ENCODE data around the gene CKAP2L.

The CKAP2L gene

DNA sequence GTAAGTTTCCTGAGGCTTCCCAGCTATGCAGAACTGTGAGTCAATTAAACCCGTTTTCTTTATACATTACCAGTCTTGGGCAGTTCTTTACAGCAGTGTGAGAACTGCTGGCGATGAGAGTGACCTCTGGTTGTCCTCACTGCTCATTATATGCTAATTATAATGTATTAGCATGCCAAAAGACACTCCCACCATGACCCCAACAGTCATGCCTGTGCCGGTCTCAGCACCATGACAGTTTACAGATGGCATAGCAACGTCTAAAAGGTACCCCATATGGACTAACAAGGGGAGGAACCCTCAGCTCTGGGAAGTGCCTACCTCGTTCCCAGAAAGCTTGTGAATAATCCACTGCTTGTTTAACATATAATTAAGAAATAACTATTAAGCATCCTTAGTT is 28.0 kb upstream of the CKAP2L start:
- DNase-seq = no peak

DNA sequence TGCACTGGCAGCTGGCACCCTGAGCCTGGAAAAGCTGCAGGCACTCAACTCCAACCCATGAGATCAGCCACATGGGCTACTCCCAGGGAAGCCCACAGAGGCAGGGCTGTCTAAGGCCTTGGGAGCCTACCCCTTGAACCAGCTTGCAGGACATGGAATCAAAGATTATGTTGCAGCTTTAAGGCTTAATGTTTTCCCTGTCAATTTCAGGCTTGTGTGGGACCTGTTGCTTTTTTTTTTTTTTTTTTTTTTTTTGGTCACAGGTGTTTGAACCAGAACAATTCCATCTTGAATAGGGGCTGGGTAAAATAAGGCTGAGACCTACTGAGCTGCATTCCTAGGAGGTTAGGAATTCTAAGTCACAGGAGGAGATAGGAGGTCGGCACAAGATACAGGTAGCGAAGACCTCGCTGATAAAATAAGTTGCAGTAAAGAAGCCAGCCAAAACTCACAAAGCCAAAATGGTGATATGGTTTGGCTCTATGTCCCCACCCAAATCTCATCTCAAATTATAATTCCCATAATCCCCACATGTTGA is 27.4 kb upstream of the CKAP2L start:
- DNase-seq = no peak

DNA sequence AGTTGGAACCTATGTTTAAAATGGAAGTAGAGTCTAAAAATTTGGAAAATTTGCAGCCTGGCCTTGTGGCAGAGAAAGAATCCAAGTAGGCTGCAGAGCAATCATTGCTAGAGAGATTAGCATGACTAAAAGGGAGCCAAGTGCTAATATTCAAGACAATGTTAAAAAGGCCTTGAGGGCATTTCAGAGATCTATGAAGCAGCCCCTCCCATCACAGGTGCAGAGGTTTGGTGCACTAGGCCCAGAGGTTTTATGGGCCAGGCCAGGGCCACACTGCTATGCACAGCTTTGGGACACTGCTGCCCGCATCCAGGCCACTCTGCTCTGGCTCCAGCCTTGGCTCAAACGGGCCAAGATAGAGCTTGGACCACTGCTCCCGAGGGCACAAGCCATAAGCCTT is 26.6 kb upstream of the CKAP2L start:
- DNase-seq = no peak

DNA sequence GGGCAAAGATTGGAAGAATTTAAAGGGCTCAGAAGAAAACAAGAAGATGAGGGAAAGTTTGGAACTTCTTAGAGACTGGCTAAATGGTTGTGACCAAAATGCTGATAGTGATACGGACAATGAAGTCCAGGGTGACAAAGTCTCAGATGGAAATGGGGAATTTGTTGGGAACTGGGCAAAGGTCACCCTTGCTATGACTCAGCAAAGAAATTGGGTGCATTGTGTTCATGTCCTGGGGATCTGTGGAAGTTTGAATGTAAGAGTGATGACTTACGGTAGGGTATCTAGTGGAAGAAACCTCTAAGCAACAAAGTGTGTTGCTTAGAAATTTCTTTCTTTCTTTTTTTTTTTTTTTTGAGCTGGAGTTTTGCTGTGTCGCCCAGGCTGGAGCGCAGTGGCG is 25.9 kb upstream of the CKAP2L start:
- DNase-seq = no peak

DNA sequence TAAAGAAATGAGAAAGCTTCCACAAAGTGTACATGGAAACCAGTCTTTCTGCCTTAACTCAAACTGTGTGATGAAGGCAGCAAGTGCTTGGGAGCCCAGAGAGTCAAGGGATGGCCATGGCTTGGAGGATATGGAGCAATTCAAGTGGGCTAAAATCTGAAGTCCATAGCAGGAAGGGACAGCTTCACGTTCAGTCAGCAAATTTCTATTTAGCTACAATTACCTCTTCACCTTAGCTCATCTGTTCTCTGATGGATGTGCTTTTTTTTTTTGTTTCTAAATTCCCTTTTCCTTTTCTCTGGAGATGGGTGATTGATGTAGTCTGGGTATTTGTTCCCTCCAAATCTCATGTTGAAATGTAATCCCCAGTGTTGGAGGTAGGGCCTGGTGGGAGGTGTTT is 24.8 kb upstream of the CKAP2L start:
- DNase-seq = no peak

DNA sequence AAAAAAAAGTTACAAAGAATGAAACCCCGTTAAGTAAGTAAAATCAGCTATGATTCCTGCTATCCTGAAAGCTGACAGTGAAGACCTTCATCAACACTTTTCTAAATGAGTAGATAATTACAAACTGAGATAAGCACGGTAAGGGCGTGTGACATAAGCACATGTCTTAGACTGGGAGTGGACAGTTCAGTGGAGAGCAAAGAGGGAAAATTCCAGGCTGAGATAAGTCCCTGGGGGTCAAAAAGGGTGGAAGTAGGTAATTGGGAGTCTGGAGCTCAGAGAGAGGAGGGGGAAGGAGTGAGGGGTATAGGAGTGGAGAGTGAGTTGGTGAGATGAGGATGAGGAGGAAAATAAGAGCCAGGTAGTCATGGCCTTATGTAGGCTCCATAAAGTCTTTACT is 24.2 kb upstream of the CKAP2L start:
- DNase-seq = no peak

DNA sequence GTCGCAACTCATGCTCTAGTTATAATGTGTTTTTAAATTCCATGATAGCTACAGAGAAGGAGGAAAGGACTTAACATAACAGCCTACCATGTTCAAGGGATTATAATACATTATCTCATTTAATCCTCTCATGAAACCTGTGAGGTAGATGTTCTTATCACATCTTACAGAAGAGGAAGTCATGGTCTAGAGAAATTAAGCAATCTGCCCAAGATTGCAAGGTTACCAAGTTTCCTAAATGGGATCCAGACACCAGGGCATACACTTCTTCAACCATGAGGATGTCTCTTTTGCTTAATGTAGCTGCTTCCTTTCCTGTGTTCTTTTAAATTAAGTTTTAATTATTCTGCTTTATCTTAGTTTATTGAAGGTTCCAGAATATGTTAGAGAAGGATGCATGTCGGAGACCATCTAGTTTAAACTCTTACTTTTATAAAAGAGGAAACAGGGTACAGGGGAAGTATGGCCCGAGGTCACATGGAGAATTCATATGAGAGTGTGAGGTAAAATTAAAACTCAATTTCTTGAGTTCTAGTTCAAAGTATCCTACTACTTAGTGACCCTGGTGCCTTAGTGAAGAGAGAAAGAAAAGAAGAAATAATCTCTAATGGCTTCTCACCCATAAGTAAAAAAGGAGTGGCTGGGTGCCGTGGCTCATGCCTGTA is 23.5 kb upstream of the CKAP2L start:
- DNase-seq = peak; percentile 78 to 86

DNA sequence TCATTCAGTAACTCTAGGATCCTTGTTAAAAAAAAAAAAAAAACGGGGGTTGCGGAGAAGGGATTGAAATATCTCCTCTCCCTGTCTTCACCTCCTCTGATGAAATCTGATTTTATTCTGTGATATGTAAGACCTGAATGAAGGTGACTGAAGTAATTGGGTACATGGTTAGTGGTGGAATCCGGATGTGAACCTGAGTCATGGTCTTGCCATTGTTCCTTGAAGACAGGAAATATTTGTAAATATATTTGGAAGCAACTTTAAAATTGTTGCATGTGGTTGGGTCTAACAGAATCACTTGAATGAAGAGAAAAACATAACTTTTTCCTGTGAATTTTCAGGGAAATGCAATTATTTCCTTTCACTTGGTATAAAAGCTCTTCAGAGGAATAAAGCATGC is 22.9 kb upstream of the CKAP2L start:
- DNase-seq = no peak

DNA sequence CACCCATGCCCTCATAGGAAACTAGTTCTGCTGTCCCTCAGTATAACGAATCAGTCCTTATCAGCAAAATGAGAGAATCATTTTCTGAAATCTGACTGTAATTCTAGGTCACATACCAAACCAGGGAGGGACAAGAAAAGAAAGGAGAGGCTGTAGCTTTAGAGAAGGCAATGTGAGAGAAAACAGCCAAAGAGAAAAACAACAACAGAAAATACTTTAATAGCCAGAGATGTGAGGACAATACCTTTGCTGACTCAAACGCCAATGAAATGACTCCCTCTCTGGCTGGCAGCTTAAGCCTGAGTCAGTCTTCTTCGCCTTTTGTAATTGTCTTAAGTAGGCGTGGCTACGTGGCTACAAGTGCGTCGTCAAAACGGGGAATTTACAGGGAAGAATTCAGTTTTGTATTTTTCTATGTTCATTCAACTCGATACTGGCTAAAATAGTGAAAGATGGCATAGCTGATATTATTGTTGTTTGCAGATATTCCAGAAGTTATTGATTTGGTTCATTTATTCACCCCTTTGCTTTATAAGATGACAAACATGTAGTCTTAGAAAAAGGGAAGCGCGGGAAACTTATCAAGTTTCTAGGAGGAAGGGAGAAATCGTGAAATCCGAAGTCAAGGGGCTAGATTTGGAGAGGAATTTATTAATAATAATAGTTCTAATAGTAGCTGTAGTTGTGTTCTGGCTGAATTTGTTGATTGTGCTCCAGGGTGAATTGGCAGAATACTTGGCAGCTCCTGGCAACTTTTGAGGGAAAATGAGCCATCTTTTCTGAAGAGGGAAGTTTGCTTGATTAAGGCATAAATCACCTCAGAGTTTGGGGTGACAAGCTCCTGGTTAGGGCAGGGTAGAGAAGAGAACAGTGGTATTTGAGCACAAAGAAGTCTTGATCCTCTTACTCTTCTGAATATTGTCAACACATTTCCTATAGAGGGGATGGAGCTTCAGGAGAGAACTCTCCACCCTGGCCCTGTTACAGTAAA is 20.1 kb upstream of the CKAP2L start, which contains the start of gene IL1A:
Gene IL1A (minus strand): TSS at position 295 of the 991 bp plus-strand sequence. CDS start 723 bp downstream, outside the sequence.
- peak; percentile 66 to 78 for DNase-seq

DNA sequence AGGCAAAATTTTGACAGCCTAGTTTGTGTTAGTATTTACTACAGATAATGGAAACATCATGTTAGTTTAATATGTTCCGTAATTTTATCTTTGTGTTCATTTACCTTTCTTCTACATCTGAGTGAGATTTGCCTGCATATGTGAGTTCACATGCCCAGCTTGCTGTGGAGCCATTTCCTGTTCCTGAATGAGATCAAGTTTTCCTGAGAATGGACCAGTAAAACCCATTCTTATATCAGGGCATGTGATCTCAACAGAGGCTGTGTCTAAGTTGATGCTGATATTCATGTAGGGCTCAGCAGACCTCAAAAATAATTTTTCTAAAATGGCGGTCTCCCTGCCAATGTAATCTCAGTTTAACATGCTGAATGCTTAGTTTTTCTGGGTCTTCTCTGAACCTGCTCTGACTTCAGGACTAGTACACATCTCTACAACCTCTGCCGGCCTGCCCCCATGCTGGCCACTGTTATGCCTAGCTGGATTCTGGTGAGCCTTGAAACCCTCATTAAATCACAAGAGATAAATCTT is 18.8 kb upstream of the CKAP2L start:
- no peak for DNase-seq

DNA sequence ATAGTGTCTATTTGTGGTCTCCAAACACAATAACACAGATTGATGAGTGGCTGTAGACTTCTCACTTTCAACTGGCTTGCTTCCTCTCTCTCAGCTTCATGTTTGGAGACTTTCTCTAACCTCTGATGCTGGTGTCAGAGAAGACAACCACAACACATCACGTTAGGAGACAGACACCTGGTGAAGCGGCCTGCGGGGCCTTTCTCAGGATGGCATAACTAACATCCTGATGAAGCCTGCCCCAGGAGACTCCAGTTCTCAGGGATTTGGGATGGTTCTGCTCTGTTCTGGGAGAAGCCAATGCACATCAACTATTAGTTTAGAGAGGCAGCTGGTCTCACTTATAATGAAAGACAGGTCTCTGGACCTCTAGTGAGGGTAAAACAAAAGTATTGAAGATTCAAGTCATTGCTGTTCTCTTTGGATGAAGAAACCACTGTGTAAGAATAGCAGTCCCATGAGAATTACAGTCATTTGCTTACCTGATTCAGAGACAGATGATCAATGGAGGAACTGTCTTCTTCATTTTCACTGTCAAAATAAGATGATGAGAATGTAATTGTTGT is 17.9 kb upstream of the CKAP2L start:
- no peak for DNase-seq

DNA sequence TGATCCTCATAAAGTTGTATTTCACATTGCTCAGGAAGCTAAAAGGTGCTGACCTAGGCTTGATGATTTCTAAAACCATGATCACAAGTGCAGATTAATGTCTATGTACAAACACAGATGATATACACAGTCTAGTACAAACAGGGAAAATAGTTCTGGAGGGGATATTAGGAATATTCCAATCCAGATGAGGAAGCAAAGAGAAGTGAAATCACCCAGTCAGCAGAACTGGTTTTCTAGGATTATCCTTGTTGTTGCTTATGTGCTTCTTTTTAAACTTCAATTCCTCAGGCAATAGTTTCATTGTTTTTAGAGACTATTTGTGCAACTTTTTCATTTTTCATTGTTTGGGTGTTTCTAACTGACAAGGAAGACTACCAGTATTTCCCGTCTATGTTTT is 15.2 kb upstream of the CKAP2L start:
- DNase-seq = no peak

DNA sequence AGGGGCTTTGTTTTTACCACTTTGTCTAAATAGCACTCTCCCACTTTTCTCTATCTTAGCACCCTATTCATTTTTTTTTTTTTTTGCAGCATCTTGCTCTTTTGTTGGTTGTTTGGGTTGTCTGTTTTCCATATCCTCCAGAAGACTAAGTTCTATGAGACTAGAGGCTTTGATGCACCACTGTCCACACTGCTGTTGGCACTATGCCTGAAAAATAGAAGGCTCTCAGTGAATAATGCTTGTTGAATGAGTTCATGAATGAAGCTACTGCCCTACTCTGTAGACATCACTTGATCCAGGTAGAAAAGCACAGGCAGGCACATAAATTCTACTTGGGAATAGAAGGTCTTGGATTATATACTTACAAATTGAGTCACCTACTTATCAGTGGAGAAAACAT is 12.6 kb upstream of the CKAP2L start:
- no peak for DNase-seq

DNA sequence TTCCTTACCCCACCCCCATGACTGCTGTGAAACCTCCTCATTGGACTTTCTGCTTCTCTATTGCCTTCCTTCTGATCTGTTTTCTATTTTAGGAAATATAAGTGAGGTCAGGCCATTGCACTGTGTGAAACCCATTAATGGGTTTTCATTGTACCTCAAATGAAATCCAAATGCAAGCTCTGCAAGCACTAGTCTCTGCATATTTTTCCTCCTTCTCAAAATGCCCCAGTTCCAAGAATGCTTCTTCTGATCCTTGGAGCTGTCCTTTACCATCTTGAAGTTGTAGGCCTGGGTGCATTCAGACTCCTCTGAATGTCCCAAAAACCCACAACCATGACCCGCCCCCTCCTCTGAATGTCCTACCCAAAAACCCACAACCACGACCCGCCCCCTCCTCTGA is 11.7 kb upstream of the CKAP2L start:
- DNase-seq = no peak

DNA sequence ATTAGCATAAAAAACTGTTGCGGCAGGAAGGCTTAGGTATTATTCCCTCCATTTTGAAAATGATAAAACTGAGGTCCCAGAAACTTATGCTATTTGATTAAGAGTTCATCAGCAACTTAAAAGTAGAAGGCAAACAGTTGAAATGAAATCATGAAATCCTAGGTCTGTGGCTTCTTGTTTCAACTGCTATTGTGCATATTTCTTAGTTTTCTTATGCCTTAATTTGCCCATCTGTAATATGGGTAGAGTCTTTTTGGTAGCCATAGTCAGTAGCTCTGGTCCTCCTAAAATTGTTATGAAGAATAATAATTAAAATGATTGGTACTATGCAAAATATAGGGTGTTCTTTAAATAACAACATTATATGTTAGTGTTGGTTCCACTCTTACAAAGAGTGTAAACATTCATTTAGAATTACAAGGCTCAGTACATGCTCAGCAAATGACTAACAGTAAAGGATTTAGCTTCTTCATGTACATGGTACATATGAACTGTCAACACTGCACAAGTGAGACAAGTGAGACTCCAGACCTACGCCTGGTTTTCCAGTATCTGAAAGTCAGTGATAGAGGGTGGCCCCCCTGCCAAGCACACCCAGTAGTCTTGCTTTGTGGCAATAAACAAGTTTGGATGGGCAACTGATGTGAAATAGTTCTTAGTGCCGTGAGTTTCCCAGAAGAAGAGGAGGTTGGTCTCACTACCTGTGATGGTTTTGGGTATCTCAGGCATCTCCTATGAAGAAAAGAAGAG is 10.3 kb upstream of the CKAP2L start:
- DNase-seq = no peak

DNA sequence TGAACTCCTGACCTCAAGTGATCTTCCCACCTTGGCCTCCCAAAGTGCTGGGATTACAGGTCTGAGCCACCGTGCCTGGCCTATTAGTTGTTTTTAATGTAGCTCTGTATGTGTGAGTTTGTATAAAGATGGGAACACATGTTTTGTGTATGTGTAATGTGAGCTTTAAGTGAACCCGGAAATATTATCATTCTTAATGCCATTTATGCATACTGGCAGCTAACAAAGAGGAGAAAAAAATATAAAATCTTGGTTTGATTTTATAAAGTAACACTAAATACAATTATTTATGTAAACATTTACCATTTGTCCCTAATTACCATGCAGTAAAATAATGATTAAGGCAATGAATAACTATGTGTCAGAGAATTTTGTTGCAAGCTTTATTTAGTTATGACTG is 9.1 kb upstream of the CKAP2L start:
- no peak for DNase-seq

DNA sequence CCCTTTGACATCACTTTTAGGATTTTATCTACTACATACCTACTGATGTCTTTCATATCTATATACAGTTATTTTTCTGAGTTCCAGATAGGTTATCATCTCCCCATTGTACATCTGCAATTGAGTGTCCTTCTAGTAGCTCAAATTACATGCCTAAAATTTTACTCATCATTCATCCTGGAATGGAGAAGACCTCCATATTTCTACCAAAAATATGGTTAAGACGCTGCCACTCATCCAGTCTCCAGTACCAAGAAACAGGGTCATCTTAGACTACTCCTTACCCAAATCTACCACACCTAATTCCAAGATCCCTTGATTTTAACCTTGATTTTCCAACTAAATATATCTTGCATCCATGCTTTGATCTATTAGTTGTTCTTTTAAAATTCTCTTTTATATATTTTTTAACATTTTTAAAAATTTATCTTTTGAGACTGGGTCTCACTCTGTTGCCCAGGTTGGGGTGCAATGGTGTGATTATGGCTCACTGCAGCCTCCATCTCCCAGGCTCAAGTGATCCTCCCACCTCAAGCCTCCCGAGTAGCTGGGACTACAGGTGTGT is 8.6 kb upstream of the CKAP2L start:
- no peak for DNase-seq

DNA sequence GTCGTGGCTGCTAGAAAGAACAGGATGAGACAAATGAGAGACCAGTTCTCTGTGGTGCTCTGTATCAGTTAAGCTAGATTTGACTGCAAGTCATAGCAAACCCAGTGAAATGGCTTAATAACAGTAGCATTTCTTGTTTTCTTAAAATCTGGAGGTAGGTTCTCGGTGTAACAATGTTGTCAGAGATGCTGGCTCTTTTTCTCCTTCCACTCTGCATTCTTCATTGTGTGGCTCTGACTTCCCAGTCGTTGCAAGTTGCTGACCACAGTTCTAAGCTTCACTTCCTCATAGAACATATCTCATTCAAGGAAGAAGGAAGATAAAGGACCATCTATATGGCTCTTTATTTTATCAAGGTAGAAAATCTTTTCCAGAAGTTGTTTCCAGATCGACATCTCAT is 7.9 kb upstream of the CKAP2L start:
- peak; percentile 50 to 54 for DNase-seq

DNA sequence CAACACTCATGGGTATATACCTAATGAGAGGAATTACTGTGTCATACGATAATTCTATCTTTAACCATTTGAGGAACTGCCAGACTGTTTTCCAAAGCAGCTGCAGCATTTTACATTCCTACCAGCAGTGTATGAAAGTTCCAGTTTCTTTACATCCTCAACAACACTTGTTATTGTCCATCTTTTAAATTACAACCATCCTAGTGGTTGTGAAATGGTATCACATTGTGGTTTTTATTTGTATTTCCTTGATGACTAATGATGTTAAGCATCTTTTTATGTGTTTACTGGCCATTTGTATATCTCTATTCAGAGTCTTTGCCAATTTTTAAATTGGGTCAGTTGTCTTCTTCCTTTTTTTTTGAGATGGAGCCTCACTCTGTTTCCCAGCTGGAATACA is 4.0 kb upstream of the CKAP2L start:
- DNase-seq = peak in 1 of 2 donors; percentile 27

DNA sequence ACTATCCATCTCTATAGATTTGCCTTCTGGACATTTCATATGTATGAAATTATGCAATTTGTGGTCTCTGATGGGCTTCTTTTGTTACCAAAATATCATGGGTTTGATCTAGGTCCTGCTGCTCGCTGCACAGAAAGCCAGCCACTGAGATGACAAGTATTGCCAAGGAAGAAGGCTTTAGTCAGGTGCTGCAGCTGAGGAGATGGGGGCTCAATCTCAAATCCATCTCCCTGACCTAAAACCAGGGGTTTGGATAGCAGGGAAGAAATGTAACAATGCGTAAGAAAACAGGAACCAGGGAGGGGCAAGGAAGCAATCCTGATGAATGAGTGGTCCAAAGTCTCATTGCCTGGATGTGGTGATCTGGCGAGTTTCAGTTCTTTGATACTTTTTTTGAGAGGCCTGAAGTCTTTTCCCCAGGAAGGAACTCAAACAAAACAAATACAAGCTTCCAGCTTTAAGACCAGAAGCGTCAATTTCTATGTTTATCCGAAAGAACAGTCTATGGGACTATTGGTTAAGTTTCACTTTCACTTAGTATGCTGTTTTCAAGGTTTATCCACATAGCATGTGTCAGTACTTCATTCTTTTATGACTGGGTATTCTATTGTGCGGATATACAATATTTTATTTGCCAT is 3.4 kb upstream of the CKAP2L start:
- no peak for DNase-seq

DNA sequence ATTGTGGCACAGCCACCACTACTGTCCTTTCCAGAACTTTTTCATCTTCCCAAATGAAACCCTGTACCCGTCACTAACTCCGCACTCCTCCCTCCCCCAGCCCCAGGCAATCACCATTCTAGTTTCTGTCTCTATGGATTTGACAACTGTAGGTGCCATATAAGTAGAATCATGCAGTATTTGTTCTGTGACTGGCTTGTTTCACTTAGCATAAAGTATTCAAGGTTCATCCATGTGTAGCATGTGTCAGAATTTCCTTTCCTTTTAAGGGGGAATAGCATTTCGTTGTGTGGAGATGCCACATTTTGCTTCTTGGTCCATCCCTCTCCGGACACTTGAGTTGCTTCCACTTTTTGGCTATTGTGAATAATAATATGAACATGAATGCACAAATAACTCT is 842 bp upstream of the CKAP2L start:
- no peak for DNase-seq
